DMS153 treated with DMSO at 0.1 percent for 48 hours (cell line): ENCODE results near the gene MS4A6A.
"Not testable (repeated sequence)": the region's sequence is repeated elsewhere in the genome, so short reads cannot be mapped to it uniquely, and the experiment has no call there.

ENCODE experiments used
- DNase-seq: peaks from one replicate; lab custom pipeline; 2025; ENCODE audit not compliant: unreplicated experiment; lab: John Stamatoyannopoulos, UW

The MS4A6A gene

GRCh38 chr11:60130496-60130895, 52.4 kb downstream of the MS4A6A start:
- DNase-seq: peak; percentile 65

GRCh38 chr11:60129853-60130252, 53.0 kb downstream of the MS4A6A start:
- no peak for DNase-seq

DNA sequence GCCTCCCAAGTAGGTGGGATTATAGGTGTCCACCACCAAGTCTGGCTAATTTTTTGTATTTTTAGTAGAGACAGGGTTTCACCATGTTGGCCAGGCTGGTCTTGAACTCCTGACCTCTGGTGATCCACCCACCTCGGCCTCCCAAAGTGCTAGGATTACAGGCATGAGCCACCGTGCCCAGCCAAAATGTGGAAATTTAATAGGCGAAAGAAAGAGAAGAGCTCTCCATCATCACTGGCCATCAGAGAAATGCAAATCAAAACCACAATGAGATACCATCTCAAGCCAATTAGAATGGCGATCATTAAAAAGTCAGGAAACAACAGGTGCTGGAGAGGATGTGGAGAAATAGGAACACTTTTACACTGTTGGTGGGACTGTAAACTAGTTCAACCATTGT, 54.0 kb downstream of the MS4A6A start:
- not testable (repeated sequence) for DNase-seq

- no peak for DNase-seq
Measured at GRCh38 chr11:60128376-60128775, 54.5 kb downstream of the MS4A6A start.

GRCh38 chr11:60127311-60127811, 55.5 kb downstream of the MS4A6A start:
- no peak for DNase-seq

DNA sequence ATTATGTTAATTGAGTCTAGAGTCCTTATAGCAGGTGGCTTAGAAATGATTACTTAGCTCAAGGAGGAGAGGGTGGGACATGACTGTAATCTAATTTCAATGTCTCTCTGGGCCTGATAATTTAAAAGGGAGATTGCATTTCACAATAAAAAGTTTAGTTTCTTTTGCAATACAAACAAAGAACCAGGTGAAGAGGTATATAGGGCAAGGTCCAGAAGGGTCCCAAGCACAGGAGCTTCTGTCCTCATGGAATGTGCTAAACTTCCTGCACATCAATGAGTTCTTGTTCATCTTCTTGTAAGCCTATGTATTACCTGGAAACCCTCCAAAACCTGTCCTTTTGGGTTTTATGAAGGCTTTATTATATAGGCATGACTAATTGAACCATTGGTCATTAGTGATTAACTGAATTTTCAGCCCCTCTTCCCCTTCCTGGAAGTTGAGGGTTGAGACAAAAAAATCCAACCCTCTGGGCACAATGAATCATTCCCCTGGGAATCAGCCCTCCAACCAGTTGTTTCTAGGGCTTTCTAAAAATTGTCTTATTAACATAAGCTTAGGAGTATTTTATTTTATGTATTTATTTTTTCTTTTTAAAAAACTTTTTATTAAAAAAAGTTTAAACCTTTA, 56.8 kb downstream of the MS4A6A start:
- DNase-seq: no peak

- DNase-seq: no peak
Measured at GRCh38 chr11:60124802-60125432, 58.0 kb downstream of the MS4A6A start.
